SK-N-MC (cell line): ENCODE data around the gene ANTXR2.

Experiments used
- EZH2 ChIP-seq: fragments of 200-600 bp; sonication (generic); IDR thresholded peaks from one replicate; pipeline ENCODE4 v1.6.1; 2017; ENCODE audit warnings: antibody characterized with exemption
- FOXP2 ChIP-seq: optimal IDR thresholded peaks from 2 replicates; pipeline ENCODE3; 2011; ENCODE audit warnings: mild to moderate bottlenecking, moderate library complexity; ENCODE audit not compliant: insufficient read depth; ENCODE audit errors: extremely low read length, control extremely low read depth
- POLR2AphosphoS5 ChIP-seq: IDR thresholded peaks from 2 replicates; pipeline ENCODE4 v1.6.1; 2012; ENCODE audit warnings: mild to moderate bottlenecking, low read depth, low read length, borderline replicate concordance

- TF ChIP-seq EZH2 = no peak
- TF ChIP-seq POLR2AphosphoS5 = no peak
- TF ChIP-seq FOXP2 = no peak
Measured at GRCh38 chr4:80082693-80083092, 9.7 kb upstream of the ANTXR2 start.
